Skin epidermis (tissue), 12 donors: ENCODE results near the gene NEB.

Experiments used
- H3K27ac ChIP-seq, 21 experiments: fragments of 200-600 bp; sonication (generic) in 11 of 21; one replicate each; pipeline ENCODE4 v1.5.0; 2020; ENCODE audit warnings: mild to moderate bottlenecking in 3 of 21, inconsistent platforms in 2 of 21, moderate library complexity in 2 of 21
- H3K4me3 ChIP-seq, 7 experiments: fragments of 200-600 bp; sonication (generic) in 2 of 7; one replicate each; pipeline ENCODE4 v1.5.0; 2020; ENCODE audit warnings: inconsistent platforms in 2 of 7, mild to moderate bottlenecking in 2 of 7, moderate library complexity in 1 of 7

Gene NEB

GRCh38 chr2:151523850-151524249 lies 210.4 kb downstream of the NEB start:
- H3K4me3 ChIP-seq: no peak overlapping the region
- no peak overlapping the region for H3K27ac ChIP-seq

- Histone ChIP-seq H3K4me3 (no peak overlapping the region), H3K27ac (no peak overlapping the region)
These were observed 211.7 kb downstream of the NEB start for GRCh38 chr2:151522556-151522955.

DNA sequence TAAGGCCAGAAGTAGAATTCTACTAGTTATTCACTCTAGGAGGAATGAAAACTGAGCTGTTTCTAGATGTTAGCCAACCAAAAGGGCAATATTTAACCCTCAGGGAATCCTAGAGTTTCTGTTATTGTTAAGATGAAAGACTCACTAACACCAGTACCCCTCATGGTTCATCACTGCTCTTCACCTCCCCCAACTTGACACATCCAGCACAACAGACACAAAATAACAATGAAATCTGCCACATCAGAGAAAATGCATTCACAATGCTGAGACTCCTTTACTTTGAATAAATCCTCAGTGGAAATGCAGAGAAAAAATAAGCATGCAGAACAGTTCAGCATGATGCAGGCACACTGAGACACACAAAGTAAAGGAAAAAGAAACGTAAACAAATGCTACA lies 213.3 kb downstream of the NEB start:
- Histone ChIP-seq H3K27ac (no peak overlapping the region), H3K4me3 (no peak overlapping the region)

DNA sequence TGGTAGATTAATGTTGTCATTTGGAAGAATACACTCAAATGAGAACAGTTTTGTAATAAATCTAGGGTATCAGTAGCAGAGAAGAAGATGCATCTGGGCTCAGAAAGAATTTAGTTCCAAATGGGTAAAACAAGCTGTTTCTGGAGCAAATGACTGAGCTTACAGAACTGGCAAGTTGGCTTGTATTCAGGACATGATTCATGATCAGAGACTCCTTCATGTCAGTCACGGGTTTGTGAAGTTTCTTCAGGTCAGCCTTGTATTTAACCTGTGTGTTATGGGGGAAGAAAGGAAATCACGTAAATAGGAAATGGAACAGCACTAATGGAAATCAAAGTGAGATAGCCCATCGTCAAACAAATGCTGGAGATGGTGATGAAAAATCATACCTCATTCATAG lies 215.5 kb downstream of the NEB start:
- no peak overlapping the region for H3K27ac ChIP-seq

GRCh38 chr2:151508519-151508918 lies 225.8 kb downstream of the NEB start:
- H3K4me3 ChIP-seq: no peak overlapping the region

More for the DNA sequence above, 215.5 kb downstream of the NEB start:
- no peak overlapping the region for H3K4me3 ChIP-seq

GRCh38 chr2:151506170-151506569 lies 228.1 kb downstream of the NEB start:
- Histone ChIP-seq H3K27ac (no peak overlapping the region), H3K4me3 (no peak overlapping the region)

More at GRCh38 chr2:151508519-151508918, 225.8 kb downstream of the NEB start:
- no peak overlapping the region for H3K27ac ChIP-seq

GRCh38 chr2:151498178-151498577 lies 236.1 kb downstream of the NEB start:
- Histone ChIP-seq H3K27ac (no peak overlapping the region), H3K4me3 (no peak overlapping the region)

DNA sequence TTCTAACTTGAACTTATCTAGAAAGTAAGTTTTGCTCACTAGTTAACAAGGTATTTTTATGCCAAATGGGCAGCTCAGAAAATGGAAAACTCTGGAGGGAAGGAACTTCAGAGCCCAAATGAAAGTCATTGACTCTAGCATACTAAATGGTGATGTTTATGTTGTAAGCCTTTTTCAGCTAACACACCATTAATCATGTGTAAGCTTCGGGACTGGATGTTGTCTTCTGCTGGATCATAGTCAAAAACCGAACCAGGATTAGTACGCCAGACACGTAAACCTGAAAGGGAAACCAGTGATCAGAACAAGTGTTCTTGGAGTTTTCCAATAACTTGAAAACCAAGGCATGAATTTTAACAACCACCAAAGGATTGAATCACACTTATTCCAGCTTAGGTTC lies 242.8 kb downstream of the NEB start:
- Histone ChIP-seq H3K27ac (no peak overlapping the region), H3K4me3 (no peak overlapping the region)

- Histone ChIP-seq H3K27ac (no peak overlapping the region), H3K4me3 (no peak overlapping the region)
These were observed 244.0 kb downstream of the NEB start for GRCh38 chr2:151490276-151490675.

DNA sequence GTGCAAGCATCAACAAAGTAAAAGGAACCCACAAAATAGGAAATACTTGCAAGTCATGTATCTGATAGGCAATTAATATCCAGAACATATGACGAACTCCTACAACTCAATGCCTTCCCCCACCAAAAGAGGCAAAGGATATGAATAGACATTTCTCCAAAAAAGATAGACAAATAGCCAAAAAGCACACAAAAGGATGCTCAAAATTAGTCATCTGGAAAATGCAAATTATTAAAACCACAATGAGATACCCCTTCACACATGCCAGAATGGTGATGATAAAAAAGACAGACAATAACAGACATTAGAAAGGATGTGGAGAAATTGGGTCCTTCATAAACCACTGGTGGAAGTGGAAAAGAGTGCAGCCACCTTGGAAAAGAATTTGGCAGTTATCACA lies 248.2 kb downstream of the NEB start:
- H3K27ac ChIP-seq: no peak overlapping the region
- H3K4me3 ChIP-seq: no peak overlapping the region

GRCh38 chr2:151484100-151484499 lies 250.2 kb downstream of the NEB start:
- Histone ChIP-seq H3K4me3 (no peak overlapping the region), H3K27ac (no peak overlapping the region)

- H3K27ac ChIP-seq: no peak overlapping the region
- no peak overlapping the region for H3K4me3 ChIP-seq
These were observed 250.7 kb downstream of the NEB start for GRCh38 chr2:151483546-151483945.

GRCh38 chr2:151482171-151482725 lies 252.0 kb downstream of the NEB start:
- H3K27ac ChIP-seq: no peak overlapping the region
- no peak overlapping the region for H3K4me3 ChIP-seq

DNA sequence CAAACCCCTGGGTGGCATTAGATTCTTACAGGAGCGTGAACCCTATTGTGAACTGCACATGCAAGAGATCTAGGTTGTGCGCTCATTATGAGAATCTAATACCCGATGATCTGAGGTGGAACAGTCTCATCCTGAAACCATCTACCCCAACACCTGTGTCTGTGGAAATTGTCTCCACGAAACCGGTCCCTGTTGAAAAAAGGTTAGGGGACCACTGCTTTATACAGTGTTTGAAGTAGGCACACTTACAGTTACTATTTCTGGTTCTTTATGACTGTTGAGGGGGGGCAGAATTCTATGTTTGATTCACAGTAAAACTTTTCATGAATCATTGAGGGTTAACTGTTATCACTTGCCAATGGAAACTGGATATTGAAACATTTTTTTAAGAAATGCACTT lies 252.5 kb downstream of the NEB start:
- H3K27ac ChIP-seq: no peak overlapping the region
- no peak overlapping the region for H3K4me3 ChIP-seq

DNA sequence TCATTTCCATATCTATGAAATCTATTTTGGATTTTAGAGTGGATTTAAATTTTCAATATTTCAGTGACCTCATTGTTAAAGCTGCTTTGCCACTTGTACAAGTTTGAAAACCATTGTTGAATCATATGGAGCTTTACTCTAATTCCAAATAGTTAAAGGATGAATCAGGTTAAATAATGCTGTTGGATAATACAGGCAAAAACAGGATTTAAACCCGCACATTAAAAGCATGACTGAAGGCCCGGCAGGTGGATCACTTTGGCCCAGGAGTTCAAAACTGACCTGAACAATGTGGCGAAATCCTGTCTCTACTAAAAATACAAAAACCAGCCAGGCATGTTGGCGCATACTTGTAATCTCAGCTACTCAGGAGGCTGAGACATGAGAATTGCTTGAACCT lies 256.3 kb downstream of the NEB start:
- Histone ChIP-seq H3K4me3 (no peak overlapping the region), H3K27ac (no peak overlapping the region)

GRCh38 chr2:151476287-151476686 lies 258.0 kb downstream of the NEB start:
- H3K27ac ChIP-seq: no peak overlapping the region

DNA sequence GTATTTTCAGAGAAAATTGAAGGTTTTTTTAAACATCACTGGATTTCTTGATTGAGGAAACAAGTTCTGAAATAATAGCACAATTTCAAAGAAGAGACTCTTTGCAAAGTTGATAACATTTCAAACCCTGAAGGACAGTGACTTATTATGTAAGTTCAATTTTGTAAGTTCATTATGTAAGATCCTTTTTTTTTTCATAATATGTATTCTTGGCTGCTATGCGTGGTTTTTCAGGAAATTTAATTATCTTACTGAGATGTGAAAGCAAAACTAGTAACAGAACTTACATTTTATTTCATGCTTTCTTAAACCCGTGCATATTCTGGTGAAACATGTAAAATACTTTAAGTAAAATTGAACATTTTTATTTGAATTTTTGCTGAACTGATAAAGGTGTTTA lies 259.2 kb downstream of the NEB start:
- H3K27ac ChIP-seq: no peak overlapping the region
- no peak overlapping the region for H3K4me3 ChIP-seq

More at GRCh38 chr2:151476287-151476686, 258.0 kb downstream of the NEB start:
- H3K4me3 ChIP-seq: no peak overlapping the region

DNA sequence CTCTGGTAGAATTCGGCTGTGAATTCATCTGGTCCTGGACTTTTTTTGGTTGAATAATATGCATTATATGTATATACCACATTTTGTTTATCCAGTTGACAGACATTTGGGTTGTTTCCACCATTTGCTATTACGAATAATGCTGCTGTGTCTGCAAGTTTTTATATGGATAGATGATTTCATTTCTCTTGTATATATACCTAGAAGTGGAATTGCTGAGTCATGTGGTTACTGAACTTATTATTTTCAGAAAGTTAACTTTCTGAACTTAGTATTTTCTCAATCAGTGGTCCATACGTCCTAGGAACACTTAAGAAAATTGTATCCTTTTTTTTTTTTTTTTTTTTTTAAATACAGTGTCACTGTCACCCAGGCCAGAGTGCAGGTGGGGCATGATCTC lies 261.3 kb downstream of the NEB start:
- H3K27ac ChIP-seq: no peak overlapping the region
- no peak overlapping the region for H3K4me3 ChIP-seq

- H3K27ac ChIP-seq: no peak overlapping the region
- H3K4me3 ChIP-seq: no peak overlapping the region
These were observed 263.7 kb downstream of the NEB start for GRCh38 chr2:151470556-151470955.

DNA sequence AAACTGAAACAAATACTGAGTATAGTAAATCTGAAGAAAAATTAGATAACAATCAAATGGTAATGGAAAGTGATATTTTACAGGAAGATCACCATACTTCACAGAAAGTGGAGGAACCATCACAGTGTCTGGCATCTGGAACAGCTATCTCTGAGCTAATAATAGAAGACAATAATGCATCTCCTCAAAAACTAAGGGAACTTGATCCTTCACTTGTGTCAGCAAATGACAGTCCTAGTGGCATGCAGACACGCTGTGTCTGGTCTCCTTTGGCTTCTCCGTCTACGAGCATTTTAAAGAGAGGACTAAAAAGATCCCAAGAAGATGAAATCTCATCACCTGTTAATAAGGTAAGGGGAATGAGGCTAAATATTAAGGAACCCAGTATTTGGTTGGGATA lies 268.5 kb downstream of the NEB start:
- no peak overlapping the region for H3K27ac ChIP-seq

DNA sequence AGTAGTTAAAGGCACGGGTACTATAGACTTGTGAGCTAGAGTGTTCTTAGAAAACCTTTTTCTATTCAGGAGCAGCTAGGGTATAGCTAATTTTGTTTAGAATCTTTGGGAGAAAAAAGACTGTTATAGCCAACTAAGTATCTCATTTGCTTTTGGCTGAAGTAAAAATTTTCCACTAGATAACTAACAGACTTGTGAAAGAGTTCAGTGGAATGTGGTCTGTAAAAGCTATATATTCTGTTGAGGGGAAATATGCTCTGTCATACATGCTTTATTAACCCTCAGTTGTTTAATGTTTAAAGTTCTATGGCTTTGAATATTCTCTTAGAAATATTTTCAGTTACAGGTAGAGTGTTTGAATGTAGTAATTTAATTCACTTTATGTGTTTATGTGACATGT lies 274.9 kb downstream of the NEB start:
- Histone ChIP-seq H3K27ac (no peak overlapping the region), H3K4me3 (no peak overlapping the region)

More for the DNA sequence above, 268.5 kb downstream of the NEB start:
- no peak overlapping the region for H3K4me3 ChIP-seq

DNA sequence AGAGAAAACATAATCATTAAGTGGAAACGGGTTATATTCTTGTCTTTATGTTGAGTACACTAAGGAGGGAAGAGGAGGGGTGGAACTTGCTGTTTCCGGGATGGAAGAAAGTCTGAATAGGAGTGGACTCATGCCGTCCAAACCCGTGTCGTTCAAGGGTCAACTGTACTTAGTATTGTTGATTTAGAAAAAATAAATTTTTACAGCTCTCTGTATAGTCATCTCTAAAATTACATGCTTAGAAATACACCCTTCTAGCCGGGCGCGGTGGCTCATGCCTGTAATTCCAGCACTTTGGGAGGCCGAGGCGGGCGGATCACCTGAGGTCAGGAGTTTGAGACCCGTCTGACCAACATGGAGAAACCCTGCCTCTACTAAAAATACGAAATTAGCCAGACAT lies 295.1 kb downstream of the NEB start:
- no peak overlapping the region for H3K27ac ChIP-seq

More for the DNA sequence above, 295.1 kb downstream of the NEB start:
- no peak overlapping the region for H3K4me3 ChIP-seq
